A549 (cell line): ENCODE measurements around the gene MDFIC. TPM values are rescaled to one million over a fixed set of nuclear protein-coding genes. Genes with fewer than 3 reads are reported as not detected.
"Not testable (repeated sequence)": the region's sequence is repeated elsewhere in the genome, so short reads cannot be mapped to it uniquely, and the experiment has no call there.

Experiments
- ATAC-seq, 2 experiments: fragments of 200-7000 bp in 1 of 2; fragments of >200 bp in 1 of 2; cut with Nextera tagmentation in 1 of 2; cut with Tn5 transposase in 1 of 2; 3 replicates each; pipeline versions ENCODE4 v1.8.0 to v1.9.1; 2018 to 2020; ENCODE audit warnings: mild to moderate bottlenecking in 1 of 2, moderate library complexity in 1 of 2
- CTCF ChIA-PET: fragments of 300-600 bp; sonication (Branson Sonifier 250); formaldehyde crosslinking; extraction: SDS; loops from one replicate; lab custom pipeline; 2021; ENCODE audit warnings: antibody characterized with exemption, inconsistent platforms; lab: Yijun Ruan, JAX
- POLR2A ChIA-PET: fragments of 350-600 bp; formaldehyde crosslinking; extraction: SDS; loops from one replicate; lab custom pipeline; 2021; ENCODE audit warnings: antibody characterized with exemption, inconsistent platforms; lab: Yijun Ruan, JAX
- DNase-seq, 2 experiments: peaks; one replicate each; pipeline versions ENCODE4 v3.0.0 to v3.0.0-alpha.2; 2011 to 2016; ENCODE audit warnings: low read depth in 1 of 2, low spot score in 1 of 2
- FAIRE-seq: peaks from 2 replicates; lab custom pipeline; 2011; peaks lifted over from hg19 to GRCh38; lab: Jason Lieb, UNC
- H3K27ac ChIP-seq, 2 experiments: fragments of >200 bp; sonication (Bioruptor Twin); formaldehyde crosslinking; 3 replicates each; pipeline ENCODE4 v1.5.1; 2016 to 2017
- H3K4me1 ChIP-seq: fragments of >200 bp; sonication (Bioruptor Twin); formaldehyde crosslinking; 3 replicates; pipeline ENCODE4 v1.6.1; 2016
- H3K4me2 ChIP-seq: fragments of >200 bp; sonication (Bioruptor Twin); formaldehyde crosslinking; 3 replicates; pipeline ENCODE4 v1.6.1; 2016
- H3K4me3 ChIP-seq: fragments of >200 bp; sonication (Bioruptor Twin); formaldehyde crosslinking; 3 replicates; pipeline ENCODE4 v1.5.1; 2016
- H3K9me3 ChIP-seq: fragments of >200 bp; sonication (Bioruptor Twin); formaldehyde crosslinking; 3 replicates; pipeline ENCODE4 v1.6.1; 2016
- CHD2 ChIP-seq: fragments of 150-350 bp; IDR thresholded peaks from 2 replicates; pipeline ENCODE4 v1.6.1; 2014; ENCODE audit warnings: low read length; ENCODE audit not compliant: partially characterized antibody
- FOSB ChIP-seq: fragments of 250-450 bp; sonication (Bioruptor Pico); IDR thresholded peaks from 2 replicates; pipeline ENCODE4 v1.5.0; 2020; ENCODE audit warnings: mild to moderate bottlenecking, moderate library complexity
- GATA3 ChIP-seq: IDR thresholded peaks from 2 replicates; pipeline ENCODE4 v1.6.1; 2012; ENCODE audit warnings: borderline replicate concordance
- HDAC2 ChIP-seq: fragments of 200-600 bp; sonication (generic); IDR thresholded peaks from 2 replicates; pipeline ENCODE4 v1.6.1; 2016
- KDM5A ChIP-seq: fragments of 200-600 bp; sonication (generic); IDR thresholded peaks from 2 replicates; pipeline ENCODE4 v1.6.1; 2016; ENCODE audit warnings: antibody characterized with exemption, mild to moderate bottlenecking
- NPAS2 ChIP-seq: fragments of 250-450 bp; sonication (Bioruptor Pico); IDR thresholded peaks from 2 replicates; pipeline ENCODE4 v1.8.0; 2022; ENCODE audit warnings: mild to moderate bottlenecking, moderate library complexity, borderline replicate concordance
- RCOR1 ChIP-seq: fragments of 150-350 bp; IDR thresholded peaks from 2 replicates; pipeline ENCODE4 v1.6.1; 2014; ENCODE audit warnings: antibody characterized with exemption, low read length, low read depth
- ZC3H11A ChIP-seq: fragments of 450-650 bp; IDR thresholded peaks from 2 replicates; pipeline ENCODE4 v1.6.1; 2014; ENCODE audit warnings: antibody characterized with exemption, mild to moderate bottlenecking
- ZFP36 ChIP-seq: fragments of 450-650 bp; IDR thresholded peaks from 2 replicates; pipeline ENCODE4 v1.6.1; 2014; ENCODE audit warnings: borderline replicate concordance; ENCODE audit not compliant: partially characterized antibody
- ZNF302 ChIP-seq: fragments of 250-450 bp; sonication (Bioruptor Pico); IDR thresholded peaks from 2 replicates; pipeline ENCODE4 v1.9.0; 2021; ENCODE audit warnings: inconsistent platforms, mild to moderate bottlenecking, moderate library complexity
- WGBS: methylation state at CpG from one replicate; pipeline ENCODE4 v1.1.6; 2017; ENCODE audit errors: missing lambda C conversion rate; 5-methylcytosine and 5-hydroxymethylcytosine counted together
- polyA plus RNA-seq, 4 experiments: library from polyadenylated mRNA; depleted of rRNA in 3 of 4; stranded (reverse); fragments of >200 nt; fragmentation: RNase III in 1 of 4; extraction: RNeasy Plus Mini Kit Qiagen cat#74134 plus additional on column Dnase treatment in 1 of 4; gene quantifications; 2 replicates in 3 of 4; 3 replicates in 1 of 4; pipeline ENCODE4 v1.2.3, GENCODE V29; 2011 to 2017
- TF ChIP-seq, protein P1 (sequence below): fragments of 250-450 bp; sonication (Bioruptor Pico); IDR thresholded peaks from 2 replicates; pipeline ENCODE4 v1.5.0; 2020; ENCODE audit warnings: low read depth, mild to moderate bottlenecking, moderate library complexity
- TF ChIP-seq, protein P2 (sequence below): fragments of 200-600 bp; sonication (generic); IDR thresholded peaks from 2 replicates; pipeline ENCODE4 v1.6.1; 2016; ENCODE audit warnings: antibody characterized with exemption, mild to moderate bottlenecking, moderate library complexity
- TF ChIP-seq, protein P3 (sequence below): fragments of >200 bp; sonication (Bioruptor Twin); formaldehyde crosslinking; IDR thresholded peaks from 2 replicates; pipeline ENCODE4 v1.6.1; 2016
- TF ChIP-seq, protein P4 (sequence below): fragments of >200 bp; sonication (Bioruptor Twin); formaldehyde crosslinking; IDR thresholded peaks from 3 replicates; pipeline ENCODE4 v1.5.1; 2016
- TF ChIP-seq, protein P5 (sequence below): IDR thresholded peaks from 2 replicates; pipeline ENCODE4 v1.6.1; 2012

Gene MDFIC
- polyA plus RNA-seq, 2 of the 4 experiments (the other 2 are of a cell fraction), result 19.5 to 30.6 TPM

DNA sequence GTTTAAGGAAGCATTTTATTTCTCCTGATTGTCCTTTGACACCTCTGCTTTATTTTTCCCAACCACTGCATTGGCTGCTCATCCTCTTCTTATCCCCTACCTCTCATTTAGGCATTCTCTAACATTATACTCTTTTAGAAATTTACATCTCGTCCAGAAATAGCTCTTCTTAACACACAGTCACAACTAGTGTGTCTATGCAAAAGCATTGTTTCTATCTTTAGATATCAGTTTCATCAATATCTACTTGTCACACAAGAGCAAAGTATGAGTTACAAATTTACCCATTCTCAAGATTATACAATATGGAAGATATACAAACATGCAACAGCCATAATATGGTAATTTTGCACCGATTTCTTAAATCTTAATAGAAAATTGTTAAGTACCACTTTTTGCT, 35.7 kb upstream of the MDFIC start:
- no peak for ATAC-seq
- POLR2A ChIA-PET, result interaction anchor here (0.5 kb wide), 1 partner anchor 35 kb away, joined by 3 read pairs; the partner anchor contains the start of gene MDFIC
- TF ChIP-seq CHD2, result no peak
- TF ChIP-seq ZNF302, result no peak
- TF ChIP-seq, protein P1, sequence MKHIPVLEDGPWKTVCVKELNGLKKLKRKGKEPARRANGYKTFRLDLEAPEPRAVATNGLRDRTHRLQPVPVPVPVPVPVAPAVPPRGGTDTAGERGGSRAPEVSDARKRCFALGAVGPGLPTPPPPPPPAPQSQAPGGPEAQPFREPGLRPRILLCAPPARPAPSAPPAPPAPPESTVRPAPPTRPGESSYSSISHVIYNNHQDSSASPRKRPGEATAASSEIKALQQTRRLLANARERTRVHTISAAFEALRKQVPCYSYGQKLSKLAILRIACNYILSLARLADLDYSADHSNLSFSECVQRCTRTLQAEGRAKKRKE (CRISPR knock-in tag), result no peak
- no peak for TF ChIP-seq RCOR1
- TF ChIP-seq, protein P2, sequence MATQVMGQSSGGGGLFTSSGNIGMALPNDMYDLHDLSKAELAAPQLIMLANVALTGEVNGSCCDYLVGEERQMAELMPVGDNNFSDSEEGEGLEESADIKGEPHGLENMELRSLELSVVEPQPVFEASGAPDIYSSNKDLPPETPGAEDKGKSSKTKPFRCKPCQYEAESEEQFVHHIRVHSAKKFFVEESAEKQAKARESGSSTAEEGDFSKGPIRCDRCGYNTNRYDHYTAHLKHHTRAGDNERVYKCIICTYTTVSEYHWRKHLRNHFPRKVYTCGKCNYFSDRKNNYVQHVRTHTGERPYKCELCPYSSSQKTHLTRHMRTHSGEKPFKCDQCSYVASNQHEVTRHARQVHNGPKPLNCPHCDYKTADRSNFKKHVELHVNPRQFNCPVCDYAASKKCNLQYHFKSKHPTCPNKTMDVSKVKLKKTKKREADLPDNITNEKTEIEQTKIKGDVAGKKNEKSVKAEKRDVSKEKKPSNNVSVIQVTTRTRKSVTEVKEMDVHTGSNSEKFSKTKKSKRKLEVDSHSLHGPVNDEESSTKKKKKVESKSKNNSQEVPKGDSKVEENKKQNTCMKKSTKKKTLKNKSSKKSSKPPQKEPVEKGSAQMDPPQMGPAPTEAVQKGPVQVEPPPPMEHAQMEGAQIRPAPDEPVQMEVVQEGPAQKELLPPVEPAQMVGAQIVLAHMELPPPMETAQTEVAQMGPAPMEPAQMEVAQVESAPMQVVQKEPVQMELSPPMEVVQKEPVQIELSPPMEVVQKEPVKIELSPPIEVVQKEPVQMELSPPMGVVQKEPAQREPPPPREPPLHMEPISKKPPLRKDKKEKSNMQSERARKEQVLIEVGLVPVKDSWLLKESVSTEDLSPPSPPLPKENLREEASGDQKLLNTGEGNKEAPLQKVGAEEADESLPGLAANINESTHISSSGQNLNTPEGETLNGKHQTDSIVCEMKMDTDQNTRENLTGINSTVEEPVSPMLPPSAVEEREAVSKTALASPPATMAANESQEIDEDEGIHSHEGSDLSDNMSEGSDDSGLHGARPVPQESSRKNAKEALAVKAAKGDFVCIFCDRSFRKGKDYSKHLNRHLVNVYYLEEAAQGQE, result no peak
- no peak for TF ChIP-seq ZFP36
- no peak for TF ChIP-seq NPAS2 (CRISPR knock-in tag)
- no peak for TF ChIP-seq GATA3
- TF ChIP-seq KDM5A, result no peak
- no peak for TF ChIP-seq FOSB (CRISPR knock-in tag)
- TF ChIP-seq, protein P3, sequence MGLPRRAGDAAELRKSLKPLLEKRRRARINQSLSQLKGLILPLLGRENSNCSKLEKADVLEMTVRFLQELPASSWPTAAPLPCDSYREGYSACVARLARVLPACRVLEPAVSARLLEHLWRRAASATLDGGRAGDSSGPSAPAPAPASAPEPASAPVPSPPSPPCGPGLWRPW, result no peak
- TF ChIP-seq ZC3H11A, result no peak
- TF ChIP-seq HDAC2, result no peak
- TF ChIP-seq, protein P4, sequence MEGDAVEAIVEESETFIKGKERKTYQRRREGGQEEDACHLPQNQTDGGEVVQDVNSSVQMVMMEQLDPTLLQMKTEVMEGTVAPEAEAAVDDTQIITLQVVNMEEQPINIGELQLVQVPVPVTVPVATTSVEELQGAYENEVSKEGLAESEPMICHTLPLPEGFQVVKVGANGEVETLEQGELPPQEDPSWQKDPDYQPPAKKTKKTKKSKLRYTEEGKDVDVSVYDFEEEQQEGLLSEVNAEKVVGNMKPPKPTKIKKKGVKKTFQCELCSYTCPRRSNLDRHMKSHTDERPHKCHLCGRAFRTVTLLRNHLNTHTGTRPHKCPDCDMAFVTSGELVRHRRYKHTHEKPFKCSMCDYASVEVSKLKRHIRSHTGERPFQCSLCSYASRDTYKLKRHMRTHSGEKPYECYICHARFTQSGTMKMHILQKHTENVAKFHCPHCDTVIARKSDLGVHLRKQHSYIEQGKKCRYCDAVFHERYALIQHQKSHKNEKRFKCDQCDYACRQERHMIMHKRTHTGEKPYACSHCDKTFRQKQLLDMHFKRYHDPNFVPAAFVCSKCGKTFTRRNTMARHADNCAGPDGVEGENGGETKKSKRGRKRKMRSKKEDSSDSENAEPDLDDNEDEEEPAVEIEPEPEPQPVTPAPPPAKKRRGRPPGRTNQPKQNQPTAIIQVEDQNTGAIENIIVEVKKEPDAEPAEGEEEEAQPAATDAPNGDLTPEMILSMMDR, result no peak
- TF ChIP-seq, protein P5, sequence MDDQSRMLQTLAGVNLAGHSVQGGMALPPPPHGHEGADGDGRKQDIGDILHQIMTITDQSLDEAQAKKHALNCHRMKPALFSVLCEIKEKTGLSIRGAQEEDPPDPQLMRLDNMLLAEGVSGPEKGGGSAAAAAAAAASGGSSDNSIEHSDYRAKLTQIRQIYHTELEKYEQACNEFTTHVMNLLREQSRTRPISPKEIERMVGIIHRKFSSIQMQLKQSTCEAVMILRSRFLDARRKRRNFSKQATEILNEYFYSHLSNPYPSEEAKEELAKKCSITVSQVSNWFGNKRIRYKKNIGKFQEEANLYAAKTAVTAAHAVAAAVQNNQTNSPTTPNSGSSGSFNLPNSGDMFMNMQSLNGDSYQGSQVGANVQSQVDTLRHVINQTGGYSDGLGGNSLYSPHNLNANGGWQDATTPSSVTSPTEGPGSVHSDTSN, result no peak
- 74% methylated on average over 2 of the region's 2 CpGs for WGBS
- H3K4me2 ChIP-seq, result peak overlapping the region; percentile 11; the same call in 1 of the 3 replicates
- peaks cover 21% of the 10 kb centered on the region for H3K4me1 ChIP-seq
- H3K4me3 ChIP-seq, result no peak overlapping the region
- no peaks in the 10 kb centered on the region for H3K9me3 ChIP-seq
- CTCF ChIA-PET, result no interaction called here
- peak overlapping the region in 1 of 2 experiments; percentile 61; a peak in 2 of 6 replicates for H3K27ac ChIP-seq
- FAIRE-seq, result no peak
- DNase-seq, result no peak

DNA sequence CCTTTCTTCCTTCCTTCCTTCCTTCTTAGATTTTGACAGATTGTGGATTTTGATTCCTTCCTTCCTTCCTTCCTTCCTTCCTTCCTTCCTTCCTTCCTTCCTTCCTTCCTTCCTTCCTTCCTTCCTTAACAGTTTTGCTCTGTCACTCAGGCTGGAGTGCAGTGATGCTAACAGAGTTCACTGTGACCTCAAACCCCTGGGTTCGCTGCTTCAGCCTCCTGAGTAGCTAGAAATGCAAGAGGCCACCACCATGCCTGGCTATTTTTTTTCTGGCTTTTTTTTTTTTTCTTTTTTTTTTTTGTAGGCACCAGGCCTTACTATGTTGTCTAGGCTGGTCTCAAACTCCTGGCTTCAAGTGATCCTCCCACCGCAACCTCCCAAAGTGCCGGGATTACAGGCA, 32.8 kb upstream of the MDFIC start:
- peak in 1 of 2 experiments; percentile 11; a peak in 1 of 6 replicates for ATAC-seq
- FAIRE-seq, DNase-seq, H3K4me3 ChIP-seq, H3K9me3 ChIP-seq: not testable (repeated sequence)
- H3K4me2 ChIP-seq, result peak overlapping the region; percentile 57
- WGBS, result 62% methylated on average over 3 of the region's 3 CpGs
- H3K4me1 ChIP-seq, result peaks cover 21% of the 10 kb centered on the region
- peak overlapping the region; percentile 17 to 77 for H3K27ac ChIP-seq
- ChIA-PET POLR2A (interaction anchor here (0.6 to 0.7 kb wide), 2 partner anchors 13 to 43 kb away, joined by 3 to 4 read pairs; no protein-coding TSS in a partner anchor), CTCF (interaction anchor here (1.1 kb wide), 1 partner anchor 10 kb away, joined by 3 read pairs; no protein-coding TSS in a partner anchor)
